Thyroid gland (tissue), 4 donors: ENCODE measurements around the gene IPPK. TPM values are rescaled to one million over a fixed set of nuclear protein-coding genes. Genes with fewer than 3 reads are reported as not detected.

ENCODE experiments used
- DNase-seq, 2 donors: peaks; one replicate each; pipeline ENCODE4 v3.0.0-alpha.2; 2019
- H3K27ac ChIP-seq, 3 donors: fragments of 200-600 bp; sonication (generic); 1 replicate in 2 of 3; 2 replicates in 1 of 3; pipeline ENCODE4 v1.5.1; 2016 to 2019; ENCODE audit warnings: mild to moderate bottlenecking in 1 of 3, moderate library complexity in 1 of 3
- H3K27me3 ChIP-seq: fragments of 200-600 bp; sonication (generic); one replicate; pipeline ENCODE4 v1.5.1; 2019
- H3K36me3 ChIP-seq, 2 donors: fragments of 200-600 bp; sonication (generic); one replicate each; pipeline ENCODE4 v1.5.1; 2016 to 2019
- H3K4me1 ChIP-seq, 2 donors: fragments of 200-600 bp; sonication (generic); one replicate each; pipeline ENCODE4 v1.5.1; 2017 to 2019
- H3K4me3 ChIP-seq, 3 donors: fragments of 200-600 bp; sonication (generic); replicated peaks in 1 of 3; 1 replicate in 2 of 3; 2 replicates in 1 of 3; pipeline ENCODE4 v1.5.1; 2016; ENCODE audit warnings: mild to moderate bottlenecking in 1 of 3
- H3K9me3 ChIP-seq: fragments of 200-600 bp; sonication (generic); one replicate; pipeline ENCODE4 v1.5.1; 2017
- CTCF ChIP-seq, 6 experiments: fragments of 200-600 bp in 3 of 6; fragments of 450-650 bp in 3 of 6; sonication (generic) in 3 of 6; IDR thresholded peaks; one replicate each; pipeline ENCODE4 v1.5.1; 2016 to 2019; ENCODE audit warnings: antibody characterized with exemption in 6 of 6, mild to moderate bottlenecking in 2 of 6, inconsistent platforms in 1 of 6, moderate library complexity in 1 of 6
- POLR2A ChIP-seq, 2 donors: fragments of 450-650 bp; IDR thresholded peaks; one replicate each; pipeline ENCODE4 v1.6.1; 2017; ENCODE audit warnings: antibody characterized with exemption in 2 of 2, mild to moderate bottlenecking in 2 of 2, moderate library complexity in 1 of 2
- WGBS, 2 donors: methylation state at CpG; one replicate each; pipeline ENCODE4 v1.1.5; 2017; 5-methylcytosine and 5-hydroxymethylcytosine counted together
- intact Hi-C: fragments of 100-400 bp; cut with DNase I; formaldehyde crosslinking; loops from one replicate; pipeline ENCODE4 v1.15.1; 2023
- total RNA-seq, 4 donors: library from RNA; depleted of rRNA; stranded (reverse); fragments of >200 nt; gene quantifications; one replicate each; pipeline ENCODE4 v1.2.3, GENCODE V29; 2016

Gene IPPK
- total RNA-seq, 4 donors from 2014 or later, result 6.3 to 12.2 (median 10.2) TPM

DNA sequence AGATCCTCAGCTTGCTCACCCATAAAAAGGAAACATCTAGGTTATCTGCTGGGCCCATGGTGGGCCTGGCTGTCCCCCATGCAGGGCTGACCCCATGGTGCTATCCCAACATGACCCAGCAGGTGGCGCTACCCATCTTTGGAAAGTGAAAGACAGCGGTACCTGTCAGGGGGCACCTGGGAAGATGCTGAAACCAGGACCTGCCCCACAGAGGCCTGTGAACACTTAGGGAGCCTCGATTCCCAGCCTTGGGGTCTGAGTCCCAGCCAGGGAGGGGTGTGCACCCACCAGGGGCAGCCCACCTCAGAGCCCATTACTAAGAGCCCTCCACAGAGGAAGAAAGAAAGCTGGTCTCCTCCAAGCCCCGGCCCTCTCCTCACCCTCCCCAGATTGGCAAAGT lies 46.6 kb upstream of the IPPK start:
- peaks cover 67 to 68% of the 10 kb centered on the region in 2 donors for H3K36me3 ChIP-seq
- H3K27me3 ChIP-seq, result no peaks in the 10 kb centered on the region
- H3K9me3 ChIP-seq, result no peaks in the 10 kb centered on the region
- TF ChIP-seq POLR2A (IDR thresholded peaks at IDR 0.05) (no peak), CTCF (IDR thresholded peaks at IDR 0.05) (peak; percentile 84 to 90 (median 86))
- H3K27ac ChIP-seq, result no peak overlapping the region
- intact Hi-C loops, result loop anchor here (2.0 kb wide), 1 partner anchor 74 kb away; no protein-coding TSS in a partner anchor
- 11 to 67% methylated on average over 1 to 3 of the region's 4 CpGs for WGBS, 2 donors
- H3K4me1 ChIP-seq, result no peaks in the 10 kb centered on the region
- no peak overlapping the region for H3K4me3 ChIP-seq
- DNase-seq, result peak; percentile 64 to 74

GRCh38 chr9:92715488-92716231 lies 45.7 kb upstream of the IPPK start:
- 83 to 84% methylated on average over 11 to 17 of the region's 17 CpGs for WGBS, 2 donors
- no peaks in the 10 kb centered on the region for H3K27me3 ChIP-seq
- H3K4me1 ChIP-seq, result no peaks in the 10 kb centered on the region
- peaks cover 67 to 71% of the 10 kb centered on the region in 2 donors for H3K36me3 ChIP-seq
- no peaks in the 10 kb centered on the region for H3K9me3 ChIP-seq
- DNase-seq, result no peak
- no peak overlapping the region for H3K27ac ChIP-seq
- intact Hi-C loops, result loop anchor here (2.0 kb wide), 1 partner anchor 75 kb away; no protein-coding TSS in a partner anchor
- no peak overlapping the region for H3K4me3 ChIP-seq
- TF ChIP-seq CTCF (IDR thresholded peaks at IDR 0.05) (no peak), POLR2A (IDR thresholded peaks at IDR 0.05) (no peak)

- no peak for DNase-seq
- WGBS, 2 donors, result 96 to 97% methylated on average over 14 to 32 of the region's 34 CpGs
- intact Hi-C loops, result no loop called here
Measured at GRCh38 chr9:92714787-92715487, 45.0 kb upstream of the IPPK start.

GRCh38 chr9:92714016-92714415 lies 44.1 kb upstream of the IPPK start:
- Histone ChIP-seq H3K9me3 (no peaks in the 10 kb centered on the region), H3K4me3 (no peak overlapping the region), H3K27ac (no peak overlapping the region), H3K36me3 (peaks cover 55 to 59% of the 10 kb centered on the region in 2 donors), H3K4me1 (no peaks in the 10 kb centered on the region), H3K27me3 (no peaks in the 10 kb centered on the region)
- TF ChIP-seq CTCF (IDR thresholded peaks at IDR 0.05), result no peak
- TF ChIP-seq POLR2A (IDR thresholded peaks at IDR 0.05), result no peak
- 100% methylated on average over 3 of the region's 3 CpGs for WGBS, 2 donors
- no peak for DNase-seq
- intact Hi-C loops, result no loop called here

More at GRCh38 chr9:92714787-92715487, 45.0 kb upstream of the IPPK start:
- Histone ChIP-seq H3K4me1 (no peaks in the 10 kb centered on the region), H3K9me3 (no peaks in the 10 kb centered on the region), H3K27me3 (no peaks in the 10 kb centered on the region), H3K4me3 (no peak overlapping the region), H3K36me3 (peaks cover 64 to 65% of the 10 kb centered on the region in 2 donors), H3K27ac (no peak overlapping the region)
- TF ChIP-seq CTCF (IDR thresholded peaks at IDR 0.05) (no peak), POLR2A (IDR thresholded peaks at IDR 0.05) (no peak)

DNA sequence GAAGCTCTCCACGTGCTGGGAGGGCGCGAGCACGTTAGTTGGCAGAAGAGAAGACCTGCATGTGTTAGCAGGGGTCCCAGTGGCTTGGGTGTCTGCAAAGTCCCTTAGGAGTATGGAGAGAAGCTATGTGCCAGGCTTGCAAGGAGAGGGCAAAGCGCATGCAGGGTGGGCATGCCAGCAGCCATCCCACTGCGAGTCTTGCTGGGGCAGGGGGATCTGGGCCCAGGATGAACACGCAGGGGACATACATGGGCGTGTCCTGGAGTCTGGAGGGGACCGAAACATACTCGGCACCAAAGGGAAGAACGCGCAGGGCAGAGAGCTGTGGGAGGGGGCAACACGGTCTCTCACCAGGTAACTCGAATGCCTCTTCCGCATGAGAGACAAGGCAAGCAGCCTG lies 43.6 kb upstream of the IPPK start:
- no peaks in the 10 kb centered on the region for H3K4me1 ChIP-seq
- H3K36me3 ChIP-seq, result peaks cover 50 to 54% of the 10 kb centered on the region in 2 donors
- TF ChIP-seq POLR2A (IDR thresholded peaks at IDR 0.05) (no peak), CTCF (IDR thresholded peaks at IDR 0.05) (no peak)
- intact Hi-C loops, result no loop called here
- H3K27ac ChIP-seq, result no peak overlapping the region
- no peaks in the 10 kb centered on the region for H3K9me3 ChIP-seq
- no peak overlapping the region for H3K4me3 ChIP-seq
- WGBS, 2 donors, result 96% methylated on average over 15 of the region's 15 CpGs
- H3K27me3 ChIP-seq, result no peaks in the 10 kb centered on the region
- DNase-seq, result no peak
